HG03025 (cell line): ENCODE results near the gene MYO7B.

Source experiments
- ATAC-seq: cut with Tn5 transposase; IDR thresholded peaks from one replicate; pipeline ENCODE4 v1.9.1; 2021; ENCODE audit warnings: mild to moderate bottlenecking, moderate library complexity; ENCODE audit not compliant: unreplicated experiment, low FRiP score

MYO7B gene

DNA sequence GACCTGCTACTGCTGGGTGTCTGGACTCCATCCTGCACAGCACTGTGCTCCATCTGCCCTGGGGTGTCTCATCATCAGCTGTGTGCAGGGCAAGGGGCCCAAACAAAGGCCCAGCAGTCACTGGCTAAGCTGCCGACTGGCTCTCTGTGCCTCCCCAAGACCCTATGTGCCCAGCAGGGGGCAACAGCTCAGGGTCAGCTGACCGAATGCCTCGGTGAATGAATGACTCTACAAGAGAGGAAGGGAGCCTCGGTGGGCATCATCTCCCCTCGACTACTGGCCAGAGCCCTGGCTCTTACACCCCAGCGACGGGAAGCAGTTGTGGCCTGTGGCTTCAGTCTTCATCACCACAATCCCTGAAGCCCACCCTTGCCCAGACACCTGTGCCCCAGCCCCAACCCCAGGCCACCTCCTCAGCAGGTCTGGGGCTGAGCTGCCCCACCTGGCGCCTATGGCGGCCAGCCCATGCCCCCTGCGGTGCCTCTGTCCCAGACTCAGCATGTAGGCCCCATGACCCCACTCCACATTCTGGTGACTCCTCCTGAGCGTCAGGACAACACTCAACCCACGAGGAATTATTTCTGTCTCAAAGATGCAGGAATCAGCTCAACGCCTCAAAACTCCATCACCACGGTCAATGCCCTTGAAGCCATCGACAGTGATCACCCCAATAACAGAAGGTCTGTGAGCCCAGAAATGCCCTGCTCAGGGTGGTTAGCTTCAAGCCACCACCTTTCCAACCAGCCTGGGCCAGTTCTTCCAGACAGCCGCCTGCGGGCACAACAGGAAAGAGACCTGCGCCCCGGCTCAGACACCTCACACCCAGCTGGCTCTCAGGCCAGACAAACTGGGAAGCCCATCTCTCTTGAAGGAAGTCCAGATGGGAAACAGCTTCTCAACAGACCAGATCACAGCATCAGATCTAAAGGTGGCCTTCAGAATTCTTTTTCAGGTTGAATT is 108.9 kb downstream of the MYO7B start:
- no peak for ATAC-seq

DNA sequence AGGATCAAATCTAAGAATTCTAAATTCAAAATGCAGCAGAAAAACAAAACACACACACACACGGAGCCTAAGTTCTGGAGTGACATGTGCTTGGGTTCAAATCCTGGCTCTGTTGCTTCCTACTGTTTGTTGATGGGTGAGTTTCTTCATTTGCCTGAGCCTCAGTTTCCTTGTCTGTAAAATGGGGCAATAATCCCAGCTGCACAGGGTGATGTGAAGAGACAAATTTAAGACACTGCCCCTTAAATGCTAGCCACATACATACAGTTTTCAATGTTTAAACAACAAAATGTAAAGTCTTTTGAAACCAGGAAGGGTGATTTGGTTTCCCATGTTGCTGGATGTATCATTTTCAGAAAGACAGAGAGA is 109.5 kb downstream of the MYO7B start:
- no peak for ATAC-seq

DNA sequence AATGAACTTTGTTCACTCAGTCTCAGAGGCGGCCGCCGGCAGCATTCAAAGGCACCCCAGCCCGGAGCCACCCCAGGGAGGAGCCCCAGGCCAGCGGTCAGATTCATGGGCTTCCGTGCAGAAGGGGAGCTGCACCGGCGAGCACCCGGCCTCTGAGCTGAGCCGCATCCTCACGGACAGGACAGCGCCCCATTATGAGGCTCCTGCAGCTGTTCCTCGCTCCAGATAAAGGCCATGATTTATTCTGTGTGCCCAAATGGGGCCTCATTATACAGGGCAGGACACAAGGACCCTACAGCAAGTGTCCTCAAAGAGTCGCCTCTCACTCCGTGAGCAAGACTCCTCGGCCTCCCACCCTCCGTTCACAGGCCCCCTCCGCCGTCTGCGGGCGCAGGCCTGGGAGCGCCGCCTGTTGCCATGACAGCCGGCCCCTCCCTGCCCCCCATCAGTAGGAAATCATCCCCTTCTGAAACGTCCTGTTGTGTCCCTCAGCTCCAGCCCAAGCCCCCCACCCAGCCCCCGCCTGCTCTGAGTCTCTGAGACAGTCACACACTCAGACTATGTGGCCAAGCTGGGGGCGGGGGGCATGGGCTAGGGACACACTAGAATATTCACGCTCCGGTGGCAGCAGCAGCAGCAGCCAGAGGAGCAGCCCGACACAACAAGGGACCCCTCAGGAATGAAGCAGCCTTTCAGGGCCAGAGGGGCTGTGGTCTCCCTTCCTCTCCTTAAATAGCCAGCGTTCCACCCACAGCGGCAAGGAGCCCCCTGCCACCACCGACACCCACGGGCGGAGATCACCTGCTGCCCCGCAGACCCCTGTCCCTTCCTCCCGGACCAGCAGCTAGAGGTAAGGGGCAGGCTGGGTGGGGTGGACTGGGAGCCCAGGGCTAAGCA is 110.2 kb downstream of the MYO7B start, which contains the start of gene GPR17:
Gene GPR17, plus strand, starts transcription at position 759 of the 897 bp plus-strand sequence. CDS start 4,583 bp downstream, outside the sequence.
- no peak for ATAC-seq

DNA sequence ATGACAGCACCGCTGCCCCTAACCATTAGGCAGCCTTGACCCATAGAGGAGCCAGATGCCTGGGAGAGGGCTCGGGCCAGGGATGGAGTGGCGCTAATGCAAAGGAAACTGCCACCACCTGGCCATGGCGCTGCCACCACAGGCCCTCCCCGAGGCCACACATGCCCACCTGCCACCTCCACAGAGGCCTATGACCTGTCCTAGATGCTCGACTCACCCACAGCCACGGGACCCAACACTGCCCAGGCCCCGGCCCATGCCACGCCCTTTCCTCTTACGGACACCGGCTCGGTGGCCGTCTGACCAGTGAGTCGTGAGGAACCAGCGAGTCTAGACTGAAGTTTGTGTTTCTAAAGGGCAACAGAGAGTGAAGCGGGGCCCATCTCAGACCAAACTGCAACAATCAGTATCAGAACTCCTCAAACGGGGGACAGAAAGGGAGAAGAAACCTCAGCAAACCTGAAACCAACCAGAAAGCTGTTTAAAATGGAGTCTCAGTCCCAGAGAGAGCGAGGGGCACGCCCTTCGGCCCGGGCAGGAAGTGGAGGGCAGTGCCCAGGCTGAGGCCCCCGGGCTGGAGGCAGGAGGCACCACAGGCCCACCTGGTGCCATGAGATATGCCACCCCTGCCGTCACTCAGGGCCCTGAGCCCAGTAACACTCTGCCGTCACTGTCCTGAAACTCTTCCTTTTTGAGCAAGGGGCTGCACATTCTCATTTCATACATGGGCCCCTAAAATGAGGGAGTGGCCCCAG is 111.2 kb downstream of the MYO7B start:
- ATAC-seq = no peak

DNA sequence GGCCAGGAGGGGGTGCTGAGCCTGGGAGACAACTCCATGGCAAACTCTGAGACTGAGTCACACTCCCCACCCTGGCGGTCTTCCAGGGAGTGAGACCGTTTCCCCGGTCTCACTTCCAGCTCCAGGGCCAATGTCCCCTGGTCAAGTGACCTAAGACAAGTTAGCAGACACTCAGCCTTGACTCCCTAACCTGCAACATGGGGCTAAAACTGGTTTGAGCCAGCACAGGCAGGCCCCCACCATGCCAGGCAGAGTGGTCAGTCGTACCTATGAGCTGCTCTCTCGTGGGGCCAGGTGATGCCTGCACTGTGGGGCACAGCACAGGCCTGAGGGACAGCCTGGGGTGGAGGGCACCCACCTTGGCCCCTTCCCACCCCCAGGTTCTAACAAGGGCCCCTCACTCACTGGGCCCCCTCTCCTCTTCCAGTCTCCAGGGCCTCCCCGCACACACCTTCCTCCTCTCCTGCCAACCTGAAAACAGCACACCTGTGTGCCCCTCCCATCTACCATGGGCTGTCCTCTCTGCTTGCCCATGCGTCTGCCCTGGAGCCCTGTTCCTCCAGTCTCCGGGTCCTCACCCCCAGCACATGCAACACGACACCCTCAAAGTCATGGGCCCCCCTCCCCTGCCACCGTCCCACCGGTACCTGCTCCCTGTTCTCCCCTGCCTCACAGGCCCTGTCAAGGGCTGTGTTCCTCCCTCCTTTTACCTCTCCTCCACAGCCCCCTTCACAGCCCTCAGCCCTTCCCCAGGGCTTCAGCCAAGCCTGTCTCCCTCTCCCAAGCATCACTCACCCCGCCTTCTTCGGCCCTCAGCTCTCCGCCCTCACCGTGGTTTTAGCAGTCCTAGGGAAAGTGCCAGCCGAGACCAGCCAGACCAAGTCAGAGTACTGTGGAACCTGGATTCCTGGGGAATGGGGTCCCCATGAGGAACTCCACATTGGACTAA is 112.0 kb downstream of the MYO7B start:
- ATAC-seq = no peak

DNA sequence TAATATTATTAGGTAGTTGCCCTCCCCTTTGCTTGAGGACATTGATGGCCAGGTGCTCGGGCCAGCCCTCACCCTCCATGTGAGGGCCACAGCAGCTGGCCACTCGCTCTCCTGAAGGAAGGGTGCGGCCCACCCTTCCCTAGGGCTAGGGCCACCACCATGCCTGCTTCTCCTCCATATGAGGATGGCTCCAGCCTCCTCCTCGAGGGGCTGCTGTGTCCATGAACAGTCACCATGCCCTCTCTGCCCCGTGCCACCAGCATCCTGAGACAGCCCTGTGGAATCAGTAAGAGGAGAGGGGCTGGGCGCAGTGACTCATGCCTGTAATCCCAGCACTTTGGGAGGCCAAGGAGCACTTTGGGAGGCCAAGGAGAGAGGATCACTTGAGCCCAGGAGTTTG is 112.8 kb downstream of the MYO7B start:
- no peak for ATAC-seq

DNA sequence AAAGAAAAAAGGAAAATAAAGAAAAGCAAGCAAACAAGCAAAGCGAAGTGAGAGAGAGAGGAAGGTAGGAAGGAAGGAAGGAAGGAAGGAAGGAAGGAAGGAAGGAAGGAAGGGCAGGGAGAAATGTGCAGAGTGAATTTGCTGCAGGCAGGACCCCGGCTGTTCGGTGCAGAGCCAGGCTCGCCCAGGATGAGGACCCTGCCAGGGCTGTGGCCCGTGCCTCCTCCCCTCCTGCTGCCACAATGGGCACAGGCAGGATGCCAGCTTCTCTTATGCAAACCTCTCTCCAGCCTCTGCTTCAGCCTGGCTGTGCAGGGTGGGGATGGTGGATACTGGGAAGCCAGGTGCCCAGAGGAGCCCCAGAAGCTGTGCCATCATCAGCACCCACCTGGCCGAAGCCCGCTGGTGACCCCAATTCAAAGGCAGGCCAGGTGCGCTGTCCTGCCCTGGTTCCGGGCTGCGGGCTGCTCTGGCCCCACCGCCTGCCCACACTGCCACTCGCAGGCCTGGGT is 113.7 kb downstream of the MYO7B start:
- ATAC-seq = no peak

DNA sequence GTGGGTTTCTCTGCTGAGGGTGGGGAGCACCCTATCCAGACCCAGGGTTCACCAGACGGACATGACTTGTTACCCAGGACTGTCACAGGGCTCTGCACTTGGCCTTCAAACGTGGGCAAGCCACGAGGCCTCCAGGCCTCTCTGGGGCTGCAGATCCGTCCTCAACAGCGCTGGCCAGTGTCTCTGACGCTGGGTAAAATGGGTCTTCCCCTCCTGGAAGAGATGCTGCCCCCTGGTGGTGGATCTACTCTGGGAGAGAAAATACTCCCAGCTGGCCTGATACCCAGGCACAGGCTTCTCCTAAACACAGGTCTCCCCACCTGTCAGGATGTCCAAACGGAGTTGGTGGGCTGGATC is 114.2 kb downstream of the MYO7B start:
- ATAC-seq = peak; percentile 49

DNA sequence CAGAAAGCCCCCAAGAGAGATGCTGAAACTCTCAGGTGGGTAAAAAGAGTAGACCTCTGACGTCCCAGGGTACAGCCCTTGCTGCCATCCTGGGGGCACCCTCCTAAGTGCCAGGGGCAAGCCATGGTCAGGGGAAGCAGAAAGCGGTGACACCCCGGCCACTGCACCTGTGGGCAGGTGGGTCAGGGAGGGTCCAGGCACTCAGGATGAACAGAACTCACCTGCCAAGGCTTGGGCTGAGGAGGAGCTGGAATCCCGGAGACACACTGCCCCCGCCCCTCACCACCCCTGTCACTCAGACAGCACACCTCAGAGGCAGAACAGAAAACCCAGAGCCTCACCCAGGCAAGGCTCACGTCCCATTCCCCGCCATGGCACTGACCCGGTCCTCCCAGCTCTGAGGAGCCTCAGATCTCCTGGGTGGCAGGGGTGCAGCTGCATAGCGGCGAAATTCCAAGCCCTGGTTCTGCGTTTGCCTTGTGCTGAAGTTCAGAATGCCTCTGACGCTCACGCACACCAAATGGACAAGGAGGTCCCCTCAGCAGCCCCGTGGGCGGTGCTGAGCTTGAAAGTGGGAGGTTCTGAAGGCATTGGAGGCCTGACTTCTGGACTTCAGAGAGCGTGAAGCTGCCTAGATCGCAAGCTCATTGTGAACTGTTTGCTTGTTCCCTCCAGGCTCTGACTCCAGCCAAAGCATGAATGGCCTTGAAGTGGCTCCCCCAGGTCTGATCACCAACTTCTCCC is 114.7 kb downstream of the MYO7B start:
- no peak for ATAC-seq

DNA sequence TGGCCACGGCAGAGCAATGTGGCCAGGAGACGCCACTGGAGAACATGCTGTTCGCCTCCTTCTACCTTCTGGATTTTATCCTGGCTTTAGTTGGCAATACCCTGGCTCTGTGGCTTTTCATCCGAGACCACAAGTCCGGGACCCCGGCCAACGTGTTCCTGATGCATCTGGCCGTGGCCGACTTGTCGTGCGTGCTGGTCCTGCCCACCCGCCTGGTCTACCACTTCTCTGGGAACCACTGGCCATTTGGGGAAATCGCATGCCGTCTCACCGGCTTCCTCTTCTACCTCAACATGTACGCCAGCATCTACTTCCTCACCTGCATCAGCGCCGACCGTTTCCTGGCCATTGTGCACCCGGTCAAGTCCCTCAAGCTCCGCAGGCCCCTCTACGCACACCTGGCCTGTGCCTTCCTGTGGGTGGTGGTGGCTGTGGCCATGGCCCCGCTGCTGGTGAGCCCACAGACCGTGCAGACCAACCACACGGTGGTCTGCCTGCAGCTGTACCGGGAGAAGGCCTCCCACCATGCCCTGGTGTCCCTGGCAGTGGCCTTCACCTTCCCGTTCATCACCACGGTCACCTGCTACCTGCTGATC is 115.4 kb downstream of the MYO7B start:
- ATAC-seq = no peak

DNA sequence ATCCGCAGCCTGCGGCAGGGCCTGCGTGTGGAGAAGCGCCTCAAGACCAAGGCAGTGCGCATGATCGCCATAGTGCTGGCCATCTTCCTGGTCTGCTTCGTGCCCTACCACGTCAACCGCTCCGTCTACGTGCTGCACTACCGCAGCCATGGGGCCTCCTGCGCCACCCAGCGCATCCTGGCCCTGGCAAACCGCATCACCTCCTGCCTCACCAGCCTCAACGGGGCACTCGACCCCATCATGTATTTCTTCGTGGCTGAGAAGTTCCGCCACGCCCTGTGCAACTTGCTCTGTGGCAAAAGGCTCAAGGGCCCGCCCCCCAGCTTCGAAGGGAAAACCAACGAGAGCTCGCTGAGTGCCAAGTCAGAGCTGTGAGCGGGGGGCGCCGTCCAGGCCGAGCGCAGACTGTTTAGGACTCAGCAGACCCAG is 115.9 kb downstream of the MYO7B start:
- ATAC-seq = no peak

DNA sequence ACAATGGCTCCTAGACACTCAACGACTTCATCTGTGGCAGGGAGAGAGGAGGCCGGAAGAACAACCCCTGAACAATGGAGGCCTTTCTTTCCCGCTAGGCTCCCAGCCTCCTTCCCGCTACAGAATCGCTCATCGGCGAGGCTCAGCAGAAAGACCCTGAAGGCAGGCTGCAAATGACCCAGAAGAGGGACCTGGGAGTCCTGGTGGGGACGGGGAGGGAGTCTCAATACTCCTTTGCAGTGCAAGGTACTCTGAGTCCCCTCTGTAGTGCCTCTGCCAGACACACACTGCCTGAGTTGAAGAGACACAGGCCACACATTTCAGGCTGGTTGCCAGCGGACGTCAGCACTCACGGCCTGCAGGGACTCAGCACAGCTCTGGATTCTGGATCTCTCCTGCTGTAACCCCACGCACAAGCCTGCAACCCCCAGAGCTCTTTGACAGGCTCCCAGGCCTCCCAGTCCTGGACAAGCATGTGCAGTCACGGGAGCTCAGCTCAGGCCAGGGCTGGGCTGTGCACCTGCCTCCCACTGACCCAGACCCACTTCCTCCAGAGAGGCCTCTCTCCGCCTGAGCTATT is 116.6 kb downstream of the MYO7B start:
- ATAC-seq = no peak

DNA sequence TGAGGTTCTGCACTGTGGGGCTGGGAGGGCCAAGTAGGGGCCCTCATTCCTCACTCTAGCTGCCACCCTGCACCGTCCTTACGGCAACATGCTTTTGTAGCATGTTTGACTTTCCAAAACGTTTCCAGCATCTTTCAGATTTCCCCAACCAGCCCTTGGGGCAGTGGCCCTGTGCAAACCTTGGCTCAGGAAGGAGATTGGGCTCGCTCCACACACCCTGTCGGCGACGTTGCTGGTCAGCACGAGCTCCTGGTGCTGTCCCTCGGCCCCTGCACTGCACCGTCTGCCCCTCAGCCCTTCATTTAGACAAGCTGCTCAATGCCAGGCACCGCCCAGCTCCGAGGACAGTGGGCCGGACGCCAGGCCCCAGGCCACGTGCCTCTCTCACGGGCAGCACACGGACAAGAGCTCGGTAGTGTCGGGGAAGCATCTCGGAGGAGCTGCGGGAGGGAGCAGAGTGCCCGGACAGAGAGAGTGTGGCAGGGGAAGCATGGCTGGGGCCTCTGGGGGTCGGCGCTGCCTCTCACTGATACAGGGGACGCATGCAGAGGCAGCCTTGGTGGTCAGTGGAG is 117.4 kb downstream of the MYO7B start:
- no peak for ATAC-seq

DNA sequence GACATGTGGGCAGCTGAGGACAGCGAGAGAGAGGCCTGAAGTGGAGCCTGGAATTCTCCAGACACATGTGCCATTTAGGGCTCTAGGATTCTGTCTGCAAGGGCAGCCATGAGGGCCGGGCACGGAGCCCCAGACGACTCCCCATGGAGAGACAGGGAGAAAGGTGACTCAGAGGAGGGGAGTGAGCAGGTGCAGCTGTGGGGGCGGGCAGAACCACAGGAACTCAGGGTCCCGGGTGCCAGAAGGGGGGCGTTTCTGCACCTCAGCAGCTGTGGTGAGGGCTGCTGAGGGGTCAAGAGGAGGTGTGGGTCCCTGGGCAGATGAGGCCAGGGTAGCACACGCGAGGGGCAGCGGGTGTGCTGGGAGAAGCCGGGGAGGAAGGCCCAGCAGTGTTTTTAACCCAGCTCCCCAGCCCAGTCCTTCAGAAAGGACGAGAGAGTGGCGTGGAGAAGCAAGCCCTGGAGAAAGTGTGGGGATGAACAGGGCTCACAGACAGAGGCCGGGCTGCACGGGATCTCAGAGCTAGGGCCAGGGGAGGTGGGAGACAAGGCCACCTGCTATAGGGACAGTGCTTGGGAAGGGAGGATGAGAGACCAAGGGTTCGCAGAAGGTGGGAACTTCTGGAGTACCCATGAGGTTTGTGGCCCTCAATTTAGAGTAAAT is 118.1 kb downstream of the MYO7B start:
- ATAC-seq = no peak

DNA sequence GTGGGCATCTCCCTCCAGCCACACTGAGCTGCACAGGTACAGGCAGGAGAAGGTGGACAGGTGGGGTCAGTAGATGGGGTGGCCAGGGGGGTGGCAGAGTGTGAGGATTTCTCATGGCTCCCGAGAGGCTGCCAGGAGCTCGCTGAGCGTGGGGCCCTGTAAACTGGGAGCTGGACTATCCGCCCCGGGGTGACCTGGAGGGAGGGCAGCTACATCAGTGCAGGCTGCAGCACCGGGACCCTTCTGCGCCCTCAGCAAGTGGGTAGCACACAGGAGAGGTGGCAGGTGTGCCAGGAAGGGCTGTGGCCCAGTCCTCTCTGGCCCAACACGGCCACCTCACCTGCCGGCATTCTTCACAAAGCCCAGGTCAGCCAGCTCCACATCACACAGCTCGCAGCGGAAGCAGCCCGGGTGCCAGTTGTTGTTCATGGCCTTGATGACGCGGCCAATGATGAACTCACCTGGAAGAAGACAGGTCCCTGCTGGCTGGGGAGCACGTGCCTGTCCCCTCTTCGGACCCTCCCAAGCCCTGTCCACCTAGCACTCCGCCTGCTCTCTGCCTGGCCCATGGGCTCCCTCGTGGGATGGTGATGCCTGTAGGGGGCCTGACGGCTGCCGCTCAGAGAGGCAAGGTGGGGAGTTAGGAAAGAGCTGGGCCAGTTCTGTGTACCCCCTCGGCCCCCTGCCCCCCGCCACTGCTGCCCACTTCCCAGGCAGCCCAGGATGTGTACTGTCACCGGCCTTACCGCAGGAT is 118.8 kb downstream of the MYO7B start:
- no peak for ATAC-seq

DNA sequence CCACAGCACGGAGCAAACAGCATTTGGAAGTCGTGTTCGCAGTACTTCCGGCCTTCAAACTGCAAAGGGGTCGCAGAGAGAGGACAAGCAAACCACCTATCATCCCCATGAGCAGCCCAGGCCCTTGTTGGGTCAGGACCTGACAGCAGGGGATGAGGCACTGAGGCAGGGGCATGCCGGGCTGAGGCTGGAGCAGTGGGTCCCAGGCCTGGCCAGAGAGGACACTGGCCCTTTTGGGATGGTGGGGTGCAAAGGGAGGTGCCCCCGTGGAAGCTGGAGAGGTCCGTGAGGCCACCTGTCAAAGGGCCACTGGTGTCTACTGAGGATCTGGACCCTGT is 119.3 kb downstream of the MYO7B start:
- no peak for ATAC-seq
